Stimulated activated CD4-positive, alpha-beta T cell treated with anti-CD3 and anti-CD28 coated beads, Interleukin-4, amount 100 ng/mL, for 4 hours (primary cell): ENCODE results near the gene COPS4.
"Not testable (repeated sequence)": the region's sequence is repeated elsewhere in the genome, so short reads cannot be mapped to it uniquely, and the experiment has no call there.

ENCODE experiments used
- DNase-seq, 2 experiments: peaks; one replicate each; pipeline ENCODE4 v3.0.0-alpha.2; 2020

COPS4 gene

GRCh38 chr4:83034630-83035494, at the start of gene COPS4:
Gene COPS4, plus strand, starts transcription at chr4:83035183. Its CDS starts 42 bp downstream, at chr4:83035225.
- peak; percentile 88 to 98 for DNase-seq

- DNase-seq: not testable (repeated sequence)
Measured at GRCh38 chr4:82987519-82987918, 47.5 kb upstream of the COPS4 start.

- no peak for DNase-seq
Measured at GRCh38 chr4:82988323-82988832, 46.6 kb upstream of the COPS4 start.

- no peak for DNase-seq
Measured at GRCh38 chr4:82989575-82990429, 45.2 kb upstream of the COPS4 start.

GRCh38 chr4:82994834-82995233, 40.1 kb upstream of the COPS4 start:
- DNase-seq: no peak

- DNase-seq: no peak
Measured at GRCh38 chr4:82998898-82999297, 36.1 kb upstream of the COPS4 start.

- no peak for DNase-seq
Measured at GRCh38 chr4:83002329-83002728, 32.7 kb upstream of the COPS4 start.

- DNase-seq: not testable (repeated sequence)
Measured at GRCh38 chr4:83003044-83003791, 31.8 kb upstream of the COPS4 start.

- no peak for DNase-seq
Measured at GRCh38 chr4:83009529-83009928, 25.5 kb upstream of the COPS4 start.

- DNase-seq: no peak
Measured at GRCh38 chr4:83010111-83010521, 24.9 kb upstream of the COPS4 start.

GRCh38 chr4:83010522-83011318, 24.3 kb upstream of the COPS4 start, which contains the start of gene LIN54:
Gene LIN54, minus strand, starts transcription at chr4:83010823. Its CDS starts 25,979 bp downstream, at chr4:82984844.
- DNase-seq: peak; percentile 77 to 84

- no peak for DNase-seq
Measured at GRCh38 chr4:83011689-83012199, 23.2 kb upstream of the COPS4 start.

- DNase-seq: no peak
Measured at GRCh38 chr4:83012200-83012686, 22.7 kb upstream of the COPS4 start.

GRCh38 chr4:83012687-83013419, 22.1 kb upstream of the COPS4 start:
- peak; percentile 95 to 96 for DNase-seq

- DNase-seq: no peak
Measured at GRCh38 chr4:83013420-83013867, 21.5 kb upstream of the COPS4 start.

- no peak for DNase-seq
Measured at GRCh38 chr4:83013902-83014301, 21.1 kb upstream of the COPS4 start.

- no peak for DNase-seq
Measured at GRCh38 chr4:83019794-83020494, 15.0 kb upstream of the COPS4 start.

GRCh38 chr4:83022724-83023450, 12.1 kb upstream of the COPS4 start:
- no peak for DNase-seq

- not testable (repeated sequence) for DNase-seq
Measured at GRCh38 chr4:83023599-83023998, 11.4 kb upstream of the COPS4 start.
